Fibroblast of gingiva (primary cell): Measurements from ENCODE around the gene LIAS.
A peak's percentile ranks its signal among the peaks of the same experiment; 100 is the strongest.
"Not testable (repeated sequence)": the region's sequence is repeated elsewhere in the genome, so short reads cannot be mapped to it uniquely, and the experiment has no call there.

ENCODE experiments used
- DNase-seq: peaks from one replicate; pipeline ENCODE4 v3.0.0-alpha.2; 2011; ENCODE audit warnings: low read depth

The LIAS gene

DNA sequence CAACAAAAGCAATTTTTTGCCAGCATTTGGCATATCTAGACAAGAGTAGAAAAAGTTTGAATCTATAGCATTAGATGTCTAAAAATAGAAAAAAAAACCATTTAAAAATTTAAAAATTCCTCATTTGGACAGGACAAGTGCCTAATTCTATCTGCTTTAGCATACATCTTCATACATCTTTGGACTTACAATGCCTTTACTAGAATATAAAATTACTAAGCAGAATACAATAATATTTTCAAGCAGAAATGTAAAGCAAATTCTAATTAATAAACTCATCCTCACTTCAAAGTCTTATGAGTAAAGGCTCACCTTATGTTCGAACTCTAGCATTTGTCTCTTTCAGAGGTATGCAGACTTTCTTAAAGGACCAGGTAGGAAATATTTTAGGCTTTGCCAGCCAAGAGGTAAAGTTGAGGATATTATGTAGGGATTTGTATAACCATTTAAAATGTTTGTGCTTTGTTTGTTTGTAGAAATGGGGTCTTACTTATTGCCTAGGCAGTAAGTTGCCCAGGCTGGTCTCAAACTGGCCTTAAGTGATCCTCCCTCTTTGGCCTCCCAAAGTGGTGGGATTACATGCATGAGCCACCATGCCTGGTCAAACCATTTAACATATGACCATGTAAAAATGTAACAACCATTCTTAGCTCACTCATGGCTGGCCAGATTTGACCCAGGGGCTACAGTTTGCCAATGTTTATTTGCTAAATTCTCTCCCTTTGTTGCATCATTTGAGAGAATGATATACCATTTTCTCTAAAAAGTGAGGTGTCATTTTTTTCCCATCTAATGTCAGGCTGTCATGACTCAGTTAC lies 39.3 kb downstream of the LIAS start:
- peak; percentile 38 for DNase-seq

DNA sequence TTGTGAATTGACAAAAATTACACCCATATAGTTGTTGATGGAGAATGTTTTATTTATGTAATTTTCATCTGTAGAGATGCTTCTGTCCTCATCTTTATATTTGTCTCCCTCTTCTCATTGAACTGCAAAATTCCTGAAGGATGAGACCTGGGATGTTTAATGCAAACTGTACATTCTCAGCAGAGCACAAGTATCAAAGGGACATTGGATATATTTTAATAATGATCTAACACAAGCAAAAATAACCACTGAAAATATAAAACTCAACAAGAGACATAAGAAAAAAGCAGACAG lies 39.8 kb downstream of the LIAS start:
- no peak for DNase-seq

GRCh38 chr4:39502019-39502663 lies 43.3 kb downstream of the LIAS start:
- peak; percentile 73 for DNase-seq

DNA sequence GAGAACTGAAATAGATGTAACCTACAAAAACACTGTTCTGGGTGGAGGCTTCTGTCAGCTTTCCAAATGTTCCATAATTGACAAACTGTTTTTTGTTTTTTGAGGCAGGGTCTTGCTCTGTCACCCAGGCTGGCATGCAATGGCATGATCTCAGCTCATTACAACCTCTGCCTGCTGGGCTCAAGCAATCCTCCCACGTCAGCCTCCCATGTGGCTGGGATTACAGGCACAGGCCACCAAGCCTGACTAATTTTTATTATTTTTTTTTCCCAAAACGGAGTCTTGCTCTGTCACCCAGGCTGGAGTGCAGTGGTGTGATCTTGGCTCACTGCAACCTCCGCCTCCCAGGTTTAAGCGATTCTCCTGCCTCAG lies 43.8 kb downstream of the LIAS start:
- peak; percentile 26 for DNase-seq

DNA sequence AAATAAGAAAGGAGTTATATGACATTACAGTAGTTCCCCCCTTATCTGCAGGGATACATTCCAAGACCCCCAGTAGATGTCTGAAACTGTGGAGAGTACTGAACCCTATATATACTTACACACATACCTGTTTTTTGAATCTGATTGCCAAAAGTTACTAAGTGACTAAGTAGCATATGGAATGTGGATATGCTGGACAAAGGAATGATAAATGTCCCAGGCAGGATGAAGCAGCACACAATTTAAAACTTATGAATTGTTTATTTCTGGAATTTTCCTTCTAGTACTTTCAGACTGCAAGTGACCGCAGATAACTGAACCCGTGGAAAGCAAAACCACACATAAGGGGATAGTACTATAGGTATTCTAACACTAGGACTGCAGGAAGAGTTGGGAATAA lies 45.7 kb downstream of the LIAS start:
- no peak for DNase-seq

DNA sequence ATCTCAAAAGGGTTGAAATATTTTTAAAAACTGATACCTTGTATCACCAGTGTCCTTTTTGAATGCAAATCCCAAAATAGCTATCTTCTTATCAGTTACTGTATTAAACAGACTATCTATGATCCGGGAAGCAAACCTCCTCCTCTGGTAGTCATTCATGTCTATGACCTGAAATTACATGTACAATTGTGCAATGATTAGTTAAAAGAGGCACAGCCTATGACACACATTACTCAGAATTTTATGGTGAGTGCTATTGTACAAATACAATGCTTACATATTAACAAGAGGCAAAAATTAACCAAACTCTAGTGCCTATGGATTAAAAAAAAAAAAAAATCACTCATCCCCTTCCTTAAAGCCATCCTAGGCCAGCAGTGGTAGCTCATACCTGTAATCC lies 46.7 kb downstream of the LIAS start:
- DNase-seq = no peak

DNA sequence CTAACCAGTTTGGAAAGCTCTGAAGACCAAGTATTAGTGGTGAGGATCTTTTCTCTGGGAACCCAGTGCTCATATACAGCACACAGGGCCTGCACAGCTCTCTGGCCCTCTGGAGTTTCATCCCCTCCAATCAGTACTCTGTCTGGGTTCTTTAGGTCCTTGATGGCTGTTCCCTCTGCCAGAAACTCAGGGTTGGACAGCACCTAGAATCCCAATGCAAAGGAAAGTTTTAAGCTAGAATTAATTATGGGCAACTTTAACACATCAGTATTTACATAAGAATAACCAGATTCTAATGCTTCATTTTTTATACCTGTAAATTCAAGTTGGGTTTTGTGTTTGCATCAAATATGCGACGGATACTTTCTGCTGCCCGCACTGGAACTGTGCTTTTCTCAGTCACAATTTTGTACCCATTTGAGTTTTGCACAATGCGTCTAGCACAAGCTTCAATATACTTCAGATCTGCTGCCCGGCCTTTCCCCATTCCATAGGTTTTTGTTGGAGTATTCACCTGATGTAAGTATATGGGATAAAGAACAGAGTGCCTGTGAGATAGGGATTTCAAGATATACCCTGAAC lies 51.6 kb downstream of the LIAS start:
- no peak for DNase-seq

DNA sequence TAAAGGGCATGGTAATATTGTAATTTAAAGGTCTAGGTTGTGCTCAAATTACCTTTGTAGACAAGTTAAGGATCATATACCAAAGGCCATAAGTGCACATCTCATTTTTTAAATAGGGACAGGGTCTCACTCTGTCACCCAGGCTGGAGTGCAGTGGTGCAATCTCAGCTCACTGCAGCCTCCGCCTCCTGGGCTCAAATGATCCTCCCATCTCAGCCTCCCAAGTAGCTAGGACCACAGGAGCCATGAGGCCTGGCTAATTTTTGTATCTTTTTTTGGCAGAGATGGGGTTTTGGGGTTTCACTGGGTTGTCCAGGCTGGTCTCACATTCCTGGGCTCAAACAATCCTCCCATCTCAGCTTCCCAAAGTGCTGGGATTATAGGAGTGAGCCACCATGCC lies 55.4 kb downstream of the LIAS start:
- DNase-seq = not testable (repeated sequence)

DNA sequence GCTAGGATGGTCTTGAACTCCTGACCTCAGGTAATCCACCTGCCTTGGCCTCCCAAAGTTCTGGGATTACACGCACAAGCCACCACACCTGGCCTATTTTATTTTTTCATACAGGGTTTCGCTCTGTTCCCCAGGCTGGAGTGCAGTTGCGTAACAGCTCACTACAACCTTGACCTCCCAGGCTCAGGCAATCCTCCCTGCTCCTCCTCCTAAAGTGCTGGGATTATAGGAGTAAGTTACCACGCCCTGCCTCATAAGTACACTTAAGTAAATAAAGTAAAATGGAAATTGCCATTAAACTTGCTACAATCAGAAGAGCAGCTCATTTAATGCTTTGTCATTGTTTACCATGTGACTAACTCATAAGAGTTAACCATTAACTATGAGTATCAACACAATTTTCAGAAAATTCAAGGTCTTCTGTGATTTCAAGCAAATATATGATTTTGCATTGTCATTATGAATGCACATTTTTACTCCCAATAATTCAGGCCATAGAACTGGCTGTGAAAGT lies 56.1 kb downstream of the LIAS start:
- DNase-seq = peak; percentile 48

DNA sequence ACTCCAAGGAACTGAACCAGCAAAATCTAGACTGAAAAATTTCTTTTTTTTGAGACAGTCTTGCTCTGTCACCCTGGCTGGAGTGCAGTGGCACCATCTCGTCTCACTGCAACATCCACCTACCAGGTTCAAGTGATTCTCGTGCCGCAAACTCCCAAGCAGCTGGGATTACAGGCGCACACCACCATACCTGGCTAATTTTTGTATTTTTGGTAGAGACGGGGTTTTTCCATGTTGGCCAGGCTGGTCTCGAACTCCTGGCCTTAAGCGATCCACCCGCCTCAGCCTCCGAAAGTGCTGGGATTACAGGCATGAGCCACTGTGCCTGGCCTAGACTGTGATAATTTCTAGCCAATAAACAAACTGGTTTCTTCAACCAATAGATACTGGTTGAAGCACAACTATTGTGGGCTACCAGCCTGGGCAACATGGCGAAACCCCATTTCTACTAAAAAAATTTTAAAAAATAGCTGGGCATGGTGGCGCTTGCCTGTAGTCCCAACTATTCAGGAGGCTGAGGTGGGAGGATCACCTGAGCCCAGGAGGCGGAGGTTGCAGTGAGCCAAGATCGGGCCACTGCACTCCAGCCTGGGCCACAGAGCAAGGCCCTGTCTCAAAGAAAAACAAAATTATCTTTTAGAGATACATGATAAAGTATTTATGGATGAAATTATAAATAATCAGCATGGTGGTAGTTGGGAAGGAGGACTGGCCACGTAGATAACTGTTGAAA lies 57.0 kb downstream of the LIAS start:
- DNase-seq = not testable (repeated sequence)

DNA sequence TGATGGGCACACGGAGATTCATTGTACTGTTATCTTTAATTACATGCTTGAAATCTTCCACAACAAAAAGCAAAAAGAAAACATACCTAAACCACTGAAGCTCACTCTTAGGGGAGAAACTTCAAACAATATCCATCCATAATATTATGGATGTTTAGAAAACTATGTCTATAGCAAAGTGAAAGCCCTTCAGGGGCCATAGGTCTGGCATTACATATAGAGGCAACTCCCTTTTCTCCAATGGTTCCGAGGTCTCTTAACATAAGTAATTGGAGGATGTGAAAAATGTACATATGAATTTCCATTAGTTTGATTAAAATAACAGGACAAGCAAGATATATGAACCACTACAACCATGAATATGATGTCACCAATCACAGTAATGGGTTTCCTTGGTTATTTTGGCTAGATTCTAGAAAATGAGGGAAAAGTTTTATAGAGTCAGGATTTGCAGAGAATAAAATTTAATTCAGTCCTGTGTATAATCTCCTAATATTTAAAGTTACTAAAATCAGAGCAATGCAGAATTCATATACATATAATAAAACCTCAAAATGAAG lies 57.6 kb downstream of the LIAS start:
- no peak for DNase-seq

- no peak for DNase-seq
Observed at GRCh38 chr4:39518484-39518883, 59.6 kb downstream of the LIAS start.

GRCh38 chr4:39521253-39521919 lies 62.5 kb downstream of the LIAS start:
- peak; percentile 72 for DNase-seq

GRCh38 chr4:39522068-39522467 lies 63.2 kb downstream of the LIAS start:
- DNase-seq = no peak

- DNase-seq = no peak
Observed at GRCh38 chr4:39524161-39524957, 65.5 kb downstream of the LIAS start.

- no peak for DNase-seq
Observed at GRCh38 chr4:39525822-39526690, 67.2 kb downstream of the LIAS start.

- no peak for DNase-seq
Observed at GRCh38 chr4:39526765-39527295, 68.0 kb downstream of the LIAS start.

GRCh38 chr4:39527296-39528060 lies 68.6 kb downstream of the LIAS start, which contains the start of gene UGDH:
Gene UGDH, minus strand, starts transcription at chr4:39527439. Its CDS starts 5,927 bp downstream, at chr4:39521512.
- peak; percentile 99 for DNase-seq

GRCh38 chr4:39528061-39528465 lies 69.2 kb downstream of the LIAS start:
- peak; percentile 86 for DNase-seq
